A549 (cell line): ENCODE data around the gene DAW1. TPM values are rescaled to one million over a fixed set of nuclear protein-coding genes. Genes with fewer than 3 reads are reported as not detected.

Experiments
- polyA plus RNA-seq, 4 experiments: library from polyadenylated mRNA; depleted of rRNA in 3 of 4; stranded (reverse); fragments of >200 nt; fragmentation: RNase III in 1 of 4; extraction: RNeasy Plus Mini Kit Qiagen cat#74134 plus additional on column Dnase treatment in 1 of 4; gene quantifications; 2 replicates in 3 of 4; 3 replicates in 1 of 4; pipeline ENCODE4 v1.2.3, GENCODE V29; 2011 to 2017
- small RNA-seq, 6 experiments: library from RNA; depleted of rRNA; stranded (forward); fragments of <200 nt; gene quantifications; one replicate each; pipeline ENCODE3, GENCODE V24; 2012

The DAW1 gene
- polyA plus RNA-seq, 2 of the 4 experiments (the other 2 are of a cell fraction) = 1.1 to 2.7 TPM

Small RNA genes lying within 50 kb of the gene (small RNA-seq; reads per million reads assigned to genes)
- 0 reads per million in 6 experiments for gene RF00402

Other genes with a start within 250 kb of the DAW1 start
- not detected in 2 replicates for gene SCYGR5, start 204.8 kb upstream of the DAW1 start, polyA plus RNA-seq (2011; rRNA removed)
- gene SCYGR5, start 204.8 kb upstream of the DAW1 start, polyA plus RNA-seq (2017; fragmentation: RNase III; extraction: RNeasy Plus Mini Kit Qiagen cat#74134 plus additional on column Dnase treatment) = not detected in 3 replicates
- 7.6 and 8.8 TPM in 2 replicates for gene SLC19A3, start 153.6 kb upstream of the DAW1 start, polyA plus RNA-seq (2011; rRNA removed)
- 2.2 to 2.8 TPM (median 2.7 TPM) in 3 replicates for gene SLC19A3, start 153.6 kb upstream of the DAW1 start, polyA plus RNA-seq (2017; fragmentation: RNase III; extraction: RNeasy Plus Mini Kit Qiagen cat#74134 plus additional on column Dnase treatment)
- gene SCYGR6, start 146.9 kb upstream of the DAW1 start, polyA plus RNA-seq (2011; rRNA removed) = not detected in 2 replicates
- gene SCYGR6, start 146.9 kb upstream of the DAW1 start, polyA plus RNA-seq (2017; fragmentation: RNase III; extraction: RNeasy Plus Mini Kit Qiagen cat#74134 plus additional on column Dnase treatment) = not detected in 3 replicates
- gene SCYGR7, start 143.3 kb upstream of the DAW1 start, polyA plus RNA-seq (2011; rRNA removed) = not detected in 2 replicates
- not detected in 3 replicates for gene SCYGR7, start 143.3 kb upstream of the DAW1 start, polyA plus RNA-seq (2017; fragmentation: RNase III; extraction: RNeasy Plus Mini Kit Qiagen cat#74134 plus additional on column Dnase treatment)
- not detected in 2 replicates for gene SCYGR8, start 125.7 kb upstream of the DAW1 start, polyA plus RNA-seq (2011; rRNA removed)
- not detected in 3 replicates for gene SCYGR8, start 125.7 kb upstream of the DAW1 start, polyA plus RNA-seq (2017; fragmentation: RNase III; extraction: RNeasy Plus Mini Kit Qiagen cat#74134 plus additional on column Dnase treatment)
- gene CCL20, start 57.8 kb upstream of the DAW1 start, polyA plus RNA-seq (2011; rRNA removed) = 3.4 and 6.5 TPM in 2 replicates
- 0.43 to 1.1 TPM (median 0.45 TPM) in 3 replicates for gene CCL20, start 57.8 kb upstream of the DAW1 start, polyA plus RNA-seq (2017; fragmentation: RNase III; extraction: RNeasy Plus Mini Kit Qiagen cat#74134 plus additional on column Dnase treatment)